NCI-H1930 (cell line): ENCODE data around the gene EIF3J.
"Not testable (repeated sequence)": the region's sequence is repeated elsewhere in the genome, so short reads cannot be mapped to it uniquely, and the experiment has no call there.

ENCODE experiments used
- DNase-seq, 2 experiments: peaks; one replicate each; lab custom pipeline; 2025; lab: John Stamatoyannopoulos, UW

The EIF3J gene, protein sequence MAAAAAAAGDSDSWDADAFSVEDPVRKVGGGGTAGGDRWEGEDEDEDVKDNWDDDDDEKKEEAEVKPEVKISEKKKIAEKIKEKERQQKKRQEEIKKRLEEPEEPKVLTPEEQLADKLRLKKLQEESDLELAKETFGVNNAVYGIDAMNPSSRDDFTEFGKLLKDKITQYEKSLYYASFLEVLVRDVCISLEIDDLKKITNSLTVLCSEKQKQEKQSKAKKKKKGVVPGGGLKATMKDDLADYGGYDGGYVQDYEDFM

DNA sequence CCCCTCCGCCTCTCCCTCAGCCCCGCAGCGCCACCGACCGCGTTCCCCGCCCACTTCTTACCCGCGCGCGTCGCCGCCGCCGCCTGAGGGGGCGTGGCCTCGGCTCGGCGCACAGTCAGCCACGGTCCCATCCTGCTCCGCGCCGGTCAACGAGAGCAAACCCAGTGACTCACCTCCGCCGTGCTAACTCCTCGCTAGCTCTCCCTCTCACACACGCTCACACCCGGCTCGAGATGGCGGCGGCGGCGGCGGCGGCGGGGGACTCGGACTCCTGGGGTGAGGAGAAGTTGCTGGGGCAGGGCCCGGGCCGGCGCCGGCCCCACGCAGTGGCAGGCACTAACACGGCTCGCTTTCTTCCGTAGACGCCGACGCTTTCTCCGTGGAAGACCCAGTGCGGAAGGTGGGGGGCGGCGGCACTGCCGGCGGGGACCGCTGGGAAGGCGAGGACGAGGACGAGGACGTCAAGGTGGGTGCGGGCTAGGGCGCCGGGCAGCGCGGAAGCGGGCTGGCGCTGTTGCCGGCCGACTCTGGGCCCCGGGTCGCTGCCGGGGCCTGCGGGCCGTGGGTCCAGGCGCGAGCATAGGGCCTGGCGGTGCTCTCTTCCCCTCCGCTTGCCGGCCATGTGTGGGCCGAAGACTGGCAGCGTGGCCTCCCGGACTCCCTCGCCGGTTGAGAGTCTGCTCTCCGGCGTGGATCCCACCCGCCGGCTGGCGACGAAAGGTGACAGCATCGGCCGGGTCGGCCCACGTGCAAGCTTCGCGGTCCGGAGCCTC, at the start of gene EIF3J:
Gene EIF3J, plus strand, starts transcription at position 186 of the 773 bp plus-strand sequence. Its CDS starts 48 bp downstream, at position 234.
- DNase-seq = peak; percentile 89 to 93

DNA sequence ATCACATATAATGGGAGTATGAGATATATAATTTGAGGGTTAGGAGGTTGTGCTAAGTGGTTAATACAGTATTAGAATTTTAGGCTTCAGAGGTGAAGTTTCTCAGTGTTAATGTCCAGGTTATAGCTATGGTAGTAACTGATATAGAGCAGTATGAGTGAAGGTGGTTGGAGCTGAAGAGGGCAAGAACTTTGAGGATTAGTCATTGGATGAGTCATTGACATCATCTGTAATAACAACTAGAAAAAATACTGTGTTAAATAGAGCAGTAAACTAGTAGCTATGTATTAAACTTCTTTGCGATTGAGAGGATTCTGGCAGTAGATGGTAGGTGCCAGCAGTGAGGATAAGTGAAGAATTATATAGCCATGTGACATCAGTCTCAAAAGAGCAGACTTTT, 47.5 kb upstream of the EIF3J start:
- no peak for DNase-seq

DNA sequence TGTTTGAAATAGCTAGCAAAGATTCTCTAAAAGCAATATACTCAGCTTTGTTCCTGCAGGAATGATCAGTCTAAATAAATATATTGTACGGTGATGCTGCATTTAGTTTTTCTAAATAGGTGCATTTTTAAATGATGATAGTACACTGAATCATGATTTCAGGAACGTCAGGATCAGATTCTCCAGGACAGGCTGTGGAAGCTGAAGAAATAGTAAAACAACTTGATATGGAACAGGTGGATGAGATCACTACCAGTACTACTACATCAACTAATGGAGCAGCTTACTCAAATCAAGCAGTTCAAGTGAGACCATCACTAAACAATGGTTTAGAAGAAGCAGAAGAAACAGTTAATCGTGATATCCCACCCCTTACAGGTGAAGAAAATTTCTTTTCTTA, 46.3 kb upstream of the EIF3J start:
- no peak for DNase-seq

DNA sequence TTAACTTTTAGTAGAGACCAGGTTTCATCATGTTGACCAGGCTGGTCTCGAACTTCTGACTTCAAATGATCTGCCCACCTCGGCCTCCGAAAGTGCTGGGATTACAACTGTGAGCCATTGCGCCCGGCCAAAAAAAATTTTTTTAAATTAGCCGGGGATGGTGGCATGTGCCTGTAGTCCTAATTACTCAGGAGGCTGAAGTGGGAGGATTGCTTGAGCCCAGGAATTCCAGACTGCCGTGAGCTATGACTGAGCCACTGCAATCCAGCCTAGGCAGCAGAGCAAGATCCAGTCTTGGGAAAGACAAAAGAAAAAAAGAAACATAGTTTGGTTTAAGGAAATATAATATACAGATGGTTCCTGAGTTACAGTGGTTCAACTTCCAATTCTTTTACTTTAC, 44.9 kb upstream of the EIF3J start:
- DNase-seq = no peak

DNA sequence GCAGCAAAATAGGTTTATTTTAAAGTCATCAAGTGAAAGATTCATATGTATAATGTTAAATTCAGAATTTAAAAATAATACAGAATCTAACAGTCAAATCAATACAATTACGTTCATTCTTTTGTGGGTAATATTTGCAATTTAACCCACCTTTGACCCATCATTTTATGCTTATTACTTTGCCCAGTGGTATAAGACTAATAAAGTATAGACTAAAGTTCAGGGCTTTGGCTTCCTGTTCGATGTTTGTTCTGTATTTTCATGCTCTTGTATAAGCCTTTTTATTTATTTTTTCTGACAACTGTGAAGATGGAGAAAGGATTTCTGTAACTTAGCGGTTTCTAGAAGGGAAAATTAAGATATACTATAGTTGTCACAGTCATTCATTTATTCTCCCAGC, 44.3 kb upstream of the EIF3J start:
- no peak for DNase-seq

DNA sequence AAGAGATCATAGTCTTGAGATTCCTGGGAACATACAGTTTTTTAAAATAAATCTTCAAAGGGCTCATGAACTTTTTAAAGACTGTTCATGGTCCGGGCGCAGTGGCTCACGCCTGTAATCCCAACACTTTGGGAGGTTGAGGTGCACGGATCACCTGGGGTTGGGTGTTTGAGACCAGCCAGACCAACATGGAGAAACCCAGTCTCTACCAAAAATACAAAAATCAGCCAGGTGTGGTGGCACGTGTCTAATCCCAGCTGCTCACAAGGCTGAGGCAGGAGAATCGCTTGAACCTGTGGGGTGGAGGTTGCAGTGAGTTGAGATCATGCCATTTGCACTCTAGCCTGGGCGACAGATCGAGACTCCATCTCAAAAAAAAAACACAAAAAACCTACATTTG, 41.4 kb upstream of the EIF3J start:
- DNase-seq = no peak

DNA sequence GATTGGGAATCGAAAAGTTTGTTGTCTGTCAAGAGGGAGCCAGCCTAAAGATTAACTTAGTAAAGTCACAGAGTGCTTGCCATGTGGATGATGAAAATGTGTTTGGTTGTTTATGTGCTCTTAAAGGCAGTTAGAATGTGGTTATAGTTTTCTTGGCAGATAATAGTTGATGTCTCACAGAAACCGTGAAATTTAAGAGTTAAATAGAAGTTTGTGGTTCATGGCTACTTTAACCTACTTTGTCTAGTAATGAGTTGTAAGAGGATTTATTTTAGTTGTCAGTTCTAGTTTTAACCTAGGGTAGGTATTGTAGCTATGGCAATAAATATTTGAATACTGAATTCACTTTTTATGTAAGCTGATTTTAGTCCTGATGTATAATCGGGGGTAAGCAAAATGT, 36.4 kb upstream of the EIF3J start:
- DNase-seq = no peak

DNA sequence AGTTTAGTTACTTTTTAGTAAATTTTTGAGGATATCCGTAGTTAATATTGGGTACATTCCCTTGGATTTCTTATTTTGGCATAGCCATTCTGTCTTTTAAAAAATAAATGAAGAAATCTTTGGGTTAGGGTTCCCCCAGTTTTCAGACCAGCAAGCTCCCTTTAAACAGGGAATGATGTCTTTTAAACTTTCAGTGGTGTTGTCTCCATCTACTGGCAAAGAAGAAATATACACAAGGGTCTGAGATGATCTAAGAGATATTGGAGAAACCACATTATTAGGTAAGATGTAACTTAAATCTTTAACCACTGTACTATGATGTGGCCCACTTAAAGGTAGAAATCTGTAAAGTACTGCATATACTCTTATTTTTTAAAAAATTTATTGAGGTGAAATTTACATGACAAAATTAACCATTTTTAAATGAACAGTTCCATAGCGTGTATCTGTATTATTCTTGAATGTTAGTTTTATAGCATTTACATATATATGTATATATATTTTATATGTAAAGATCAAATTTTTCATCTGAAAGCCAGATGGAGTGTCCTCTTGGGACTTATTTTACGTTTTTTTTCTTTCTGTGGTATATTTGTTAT, 35.1 kb upstream of the EIF3J start:
- DNase-seq = no peak

DNA sequence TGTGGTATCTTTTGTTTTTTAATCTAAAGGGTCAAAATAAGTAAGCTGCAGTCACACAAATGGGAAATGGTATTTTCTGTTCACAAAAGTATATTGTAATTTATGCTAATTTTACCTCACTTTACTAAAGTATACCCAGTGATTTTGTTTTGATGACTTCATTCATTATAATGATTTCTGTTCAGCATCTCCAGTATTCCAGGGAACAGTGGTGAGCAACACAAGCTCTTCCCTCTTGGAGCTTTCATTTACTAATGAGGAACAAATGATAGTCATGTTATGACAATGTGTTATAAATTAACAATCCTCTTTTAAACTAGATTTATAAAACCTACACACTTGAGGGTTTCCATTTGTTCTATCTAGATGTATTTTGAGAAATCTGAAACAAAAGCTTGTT, 20.5 kb upstream of the EIF3J start:
- no peak for DNase-seq

DNA sequence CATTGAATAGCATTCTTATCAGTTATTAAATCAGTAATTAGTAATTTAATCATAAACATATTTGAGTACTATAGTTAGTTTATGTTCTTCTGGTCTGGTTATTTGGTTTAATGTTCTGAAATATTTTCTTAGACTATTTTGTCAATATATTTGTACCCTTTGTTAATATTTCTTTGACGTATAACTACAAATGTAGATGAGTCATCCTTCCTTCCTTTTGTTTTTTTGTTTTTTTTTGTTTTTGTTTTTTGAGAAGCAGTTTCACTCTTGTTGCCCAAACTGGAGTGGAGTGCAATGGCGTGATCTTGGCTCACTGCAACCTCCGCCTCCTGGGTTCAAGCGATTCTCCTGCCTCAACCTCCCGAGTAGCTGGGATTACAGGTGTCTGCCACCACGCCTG, 17.4 kb upstream of the EIF3J start:
- no peak for DNase-seq

DNA sequence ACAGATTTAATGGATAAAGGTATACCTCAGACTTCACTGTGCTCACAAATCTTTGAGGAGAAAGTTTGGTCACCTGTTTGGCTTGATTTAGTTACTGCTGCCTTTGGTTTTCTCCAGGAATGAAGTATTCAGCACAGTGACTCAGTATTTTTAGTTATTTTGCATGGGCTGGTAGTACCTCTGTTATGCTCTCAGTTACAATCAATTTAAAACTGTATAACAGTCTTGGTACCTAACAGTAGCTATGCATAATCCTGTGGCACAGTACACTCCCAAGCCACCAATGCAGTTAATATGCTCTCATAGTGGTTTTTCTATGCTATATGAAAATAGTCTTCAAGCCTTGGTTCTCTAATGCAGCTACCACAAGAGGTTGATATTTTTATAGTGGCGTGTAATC, 11.9 kb upstream of the EIF3J start:
- no peak for DNase-seq

DNA sequence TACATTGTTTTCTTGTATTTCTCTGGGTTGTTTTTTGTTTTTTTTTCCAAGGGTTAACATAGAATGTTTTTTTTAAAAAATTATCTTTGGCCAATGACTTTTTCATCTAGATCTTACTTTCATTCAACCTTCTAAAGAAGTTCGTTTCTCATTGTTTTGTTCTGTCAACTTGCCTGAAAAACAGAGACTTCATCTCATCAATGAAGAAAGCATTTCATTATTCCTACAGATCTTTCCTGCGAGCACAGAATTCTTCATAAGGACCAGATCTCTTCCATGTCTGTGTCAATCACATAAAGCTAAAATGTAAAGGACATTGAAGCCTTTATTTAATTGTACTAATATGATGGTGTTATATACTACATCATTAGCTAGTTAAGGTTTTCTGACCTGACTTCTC, 9.7 kb upstream of the EIF3J start:
- DNase-seq = no peak

DNA sequence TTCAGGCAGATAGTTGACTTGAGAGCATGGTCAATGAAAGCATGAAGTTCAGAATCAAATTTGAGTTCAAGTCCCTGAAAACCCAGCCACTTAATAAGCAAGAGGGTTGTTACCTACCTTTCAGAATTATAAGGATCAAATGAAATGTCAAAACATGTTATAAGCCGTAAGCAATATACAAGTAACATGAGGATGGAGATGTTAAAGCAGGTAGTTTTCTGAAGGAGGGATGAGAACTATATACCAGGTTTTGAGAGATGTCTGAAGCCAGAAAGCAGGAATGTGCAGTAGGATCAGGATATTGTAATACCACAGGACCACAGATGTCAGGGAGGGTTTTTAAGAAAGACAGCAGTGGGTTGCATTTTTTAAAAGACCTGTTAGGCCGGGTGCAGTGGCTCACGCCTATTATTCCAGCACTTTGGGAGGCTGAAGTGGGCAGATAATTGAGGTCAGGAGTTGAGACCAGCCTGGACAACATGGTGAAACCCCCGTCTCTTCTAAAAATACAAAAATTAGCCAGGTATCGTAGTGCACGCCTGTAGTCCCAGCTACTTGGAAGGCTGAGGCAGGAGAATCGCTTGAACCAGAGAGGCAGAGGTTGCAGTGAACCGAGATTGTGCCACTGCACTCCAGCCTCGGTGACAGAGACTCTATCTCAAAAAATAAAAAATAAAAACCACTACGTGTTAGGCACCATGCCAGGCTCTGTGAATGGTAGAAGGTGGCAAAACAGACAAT, 6.9 kb upstream of the EIF3J start:
- no peak for DNase-seq

DNA sequence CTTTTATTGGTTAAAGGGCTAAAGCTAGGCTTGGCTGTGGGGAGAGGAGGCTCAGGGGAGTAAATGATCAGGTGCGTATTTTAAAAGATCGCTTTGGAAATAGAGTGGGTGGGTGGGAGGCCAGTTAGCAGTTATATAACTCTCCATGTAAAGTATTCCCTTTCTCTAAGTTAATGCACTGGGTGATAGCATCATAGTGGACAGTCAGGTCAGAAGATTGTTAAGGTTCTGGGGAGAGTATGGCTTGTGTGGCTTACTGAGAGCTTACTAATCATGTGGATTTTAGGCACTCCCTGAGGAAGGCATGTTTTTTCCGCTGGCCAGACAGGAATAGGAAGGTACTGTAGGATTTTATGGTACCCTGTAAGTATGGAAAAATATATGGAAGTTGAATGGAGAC, 6.3 kb upstream of the EIF3J start:
- no peak for DNase-seq

DNA sequence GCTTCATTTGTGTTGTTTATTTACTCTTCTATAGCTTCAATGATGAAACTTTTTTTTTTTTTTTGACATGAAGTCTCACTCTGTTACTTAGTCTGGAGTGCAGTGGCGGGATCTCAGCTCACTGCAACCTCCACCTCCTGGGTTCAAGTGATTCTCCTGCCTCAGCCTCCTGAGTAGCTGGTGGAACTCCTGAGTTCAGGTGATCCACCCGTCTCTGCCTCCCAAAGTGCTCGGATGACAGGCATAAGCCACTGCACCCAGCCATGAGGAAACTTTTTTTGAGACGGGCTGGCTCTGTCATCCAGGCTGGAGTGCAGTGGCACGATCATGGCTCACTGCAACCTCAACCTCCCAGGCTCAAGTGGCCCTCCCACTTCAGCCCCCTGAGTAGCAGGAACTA, 4.7 kb upstream of the EIF3J start:
- DNase-seq = not testable (repeated sequence)

DNA sequence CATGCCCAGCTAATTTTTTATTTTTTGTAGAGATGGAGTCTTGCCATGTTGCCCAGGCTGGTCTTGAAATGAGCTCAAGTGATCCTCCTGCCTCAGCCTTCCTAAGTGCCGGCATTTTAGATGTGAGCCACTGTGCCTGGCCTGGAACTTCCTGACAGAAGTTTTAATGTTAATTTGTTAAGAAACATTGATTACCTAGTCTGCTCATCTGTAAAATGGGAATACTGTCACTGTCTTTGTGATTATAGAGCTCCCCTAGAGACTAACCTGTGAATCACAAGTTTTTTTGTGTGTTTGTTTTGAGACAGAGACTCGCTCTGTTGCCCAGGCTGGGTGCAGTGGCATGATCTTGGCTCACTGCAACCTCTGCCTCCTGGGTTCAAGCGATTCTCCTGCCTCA, 4.3 kb upstream of the EIF3J start:
- DNase-seq = no peak

DNA sequence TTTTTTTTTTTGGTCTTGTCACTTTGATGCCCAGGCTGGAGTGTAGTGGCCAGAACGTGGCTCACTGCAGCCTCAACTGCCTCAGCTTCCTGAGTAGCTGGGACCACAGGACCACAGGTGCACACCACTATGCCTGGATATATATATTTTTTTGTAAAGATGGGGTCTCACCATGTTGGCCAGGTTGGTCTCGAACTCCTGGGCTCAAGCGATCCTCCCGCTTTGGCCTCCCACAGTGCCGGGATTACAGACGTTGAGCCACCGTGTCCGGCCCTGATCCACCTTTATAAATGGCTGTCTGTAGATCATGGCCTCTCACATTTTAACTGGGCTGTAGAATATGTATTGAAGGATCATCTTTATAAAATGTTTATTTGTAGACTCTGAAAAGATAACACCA, 1.9 kb upstream of the EIF3J start:
- DNase-seq = no peak

DNA sequence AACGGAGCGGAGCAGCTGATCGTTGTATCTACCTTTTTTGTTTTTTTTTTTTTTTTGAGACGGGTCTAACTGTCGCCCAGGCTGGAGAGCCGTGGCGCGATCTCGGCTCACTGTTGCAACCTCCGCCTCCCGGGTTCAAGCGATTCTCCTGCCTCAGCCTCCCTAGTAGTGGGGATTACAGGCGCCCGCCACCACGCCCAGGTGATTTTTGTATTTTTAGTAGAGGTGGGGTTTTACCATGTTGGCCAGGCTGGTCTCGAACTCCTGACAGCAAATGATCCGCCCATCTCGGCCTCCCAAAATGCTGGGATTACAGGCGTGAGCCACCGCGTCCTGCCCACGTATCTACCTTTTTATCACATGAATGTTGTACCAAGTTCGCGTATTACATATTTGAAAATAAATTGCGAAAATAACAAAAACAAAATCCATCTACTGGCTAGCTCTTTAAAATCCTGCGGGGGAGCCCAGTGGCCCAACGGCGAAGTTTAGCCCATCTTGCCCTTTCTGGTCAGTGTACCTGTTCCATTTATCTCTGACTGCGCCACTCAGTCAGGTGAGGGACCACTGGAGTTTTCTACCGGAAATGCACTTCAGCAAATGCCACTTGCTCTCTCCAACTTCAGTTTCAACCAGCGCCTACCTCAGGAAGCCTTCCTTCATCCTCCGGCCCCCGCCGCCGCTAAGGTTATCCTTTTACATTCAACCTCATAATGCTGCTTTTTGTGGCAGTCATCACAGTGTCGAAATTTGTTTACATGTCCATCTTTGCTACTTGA, 1.2 kb upstream of the EIF3J start:
- peak in 1 of 2 experiments; percentile 14 for DNase-seq

DNA sequence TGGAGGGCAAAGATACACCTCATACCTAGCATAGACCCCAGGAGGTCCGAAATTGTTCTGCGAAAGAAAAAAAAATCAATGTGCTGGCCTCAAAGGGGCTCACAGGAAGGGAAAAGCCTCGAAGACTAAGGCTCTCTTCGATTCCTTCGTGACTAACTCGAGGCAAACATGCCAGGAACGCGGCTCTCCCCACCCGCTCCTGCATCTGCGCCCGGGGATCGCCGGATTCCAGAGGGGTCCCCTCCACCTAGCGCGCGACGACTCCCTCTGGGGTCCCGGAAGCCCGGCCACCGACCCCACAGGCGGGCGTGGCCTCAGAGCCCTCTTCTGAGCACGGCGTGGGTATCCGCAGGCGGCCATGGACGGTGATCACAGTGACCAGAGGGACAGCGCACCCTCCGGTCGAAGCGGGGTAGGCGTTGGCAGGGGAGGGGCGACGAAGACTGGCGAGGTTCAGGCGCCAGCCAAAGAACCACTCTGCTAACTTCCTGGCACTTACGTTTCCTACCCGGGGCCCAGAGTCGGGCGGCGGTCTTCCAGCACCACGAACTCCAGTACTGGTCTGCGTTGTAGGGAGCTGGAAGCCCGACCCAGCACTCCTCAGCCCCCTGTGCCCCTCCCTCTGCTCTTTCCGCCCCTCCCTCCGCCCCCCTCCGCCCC, 515 bp upstream of the EIF3J start:
- peak; percentile 72 to 88 for DNase-seq

DNA sequence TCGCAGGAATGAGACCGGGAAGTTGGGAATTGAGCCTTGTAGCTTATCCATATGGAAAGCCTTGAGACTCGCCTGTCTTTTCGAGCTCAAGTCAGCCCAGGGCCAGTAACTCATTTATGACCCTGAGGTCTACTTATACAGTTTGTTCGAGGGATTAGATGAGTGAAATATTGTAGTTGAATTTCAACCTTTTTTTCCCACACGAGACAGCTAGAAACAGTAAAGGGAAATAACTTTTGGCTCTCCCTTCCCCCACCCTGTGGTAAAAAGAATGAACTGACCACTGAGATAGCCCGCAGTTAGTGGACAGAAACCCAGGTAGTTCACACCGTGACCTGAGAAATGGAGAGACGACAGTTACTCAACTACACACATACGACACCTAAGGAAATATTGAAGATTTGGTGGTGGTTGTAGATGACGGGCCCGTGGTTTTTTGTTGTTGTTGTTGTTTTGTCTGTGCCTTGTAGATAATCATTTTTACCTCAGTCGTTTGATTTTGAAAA, 841 bp downstream of the EIF3J start:
- no peak for DNase-seq
